Superior temporal gyrus (tissue), 1 donor: ENCODE results near the gene AKTIP.

Source experiments
- DNase-seq: peaks from one replicate; pipeline ENCODE4 v3.0.0-alpha.2; 2016; ENCODE audit errors: extremely low spot score

AKTIP gene

DNA sequence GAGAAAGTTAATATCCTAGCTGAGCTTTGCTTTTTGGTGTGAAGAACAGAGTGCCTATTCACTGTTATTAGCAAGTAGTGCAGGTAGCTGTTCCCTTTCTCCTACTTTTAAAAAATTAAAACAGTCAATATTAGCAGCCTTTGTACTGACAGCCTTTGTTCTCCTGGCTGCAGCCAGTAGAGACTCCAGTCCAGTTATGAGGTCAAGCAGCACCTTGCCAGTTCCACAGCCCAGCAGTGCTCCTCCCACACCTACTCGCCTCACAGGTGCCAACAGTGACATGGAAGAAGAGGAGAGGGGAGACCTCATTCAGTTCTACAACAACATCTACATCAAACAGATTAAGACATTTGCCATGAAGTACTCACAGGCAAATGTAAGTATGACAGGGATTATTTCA lies 22.6 kb downstream of the AKTIP start:
- no peak for DNase-seq

DNA sequence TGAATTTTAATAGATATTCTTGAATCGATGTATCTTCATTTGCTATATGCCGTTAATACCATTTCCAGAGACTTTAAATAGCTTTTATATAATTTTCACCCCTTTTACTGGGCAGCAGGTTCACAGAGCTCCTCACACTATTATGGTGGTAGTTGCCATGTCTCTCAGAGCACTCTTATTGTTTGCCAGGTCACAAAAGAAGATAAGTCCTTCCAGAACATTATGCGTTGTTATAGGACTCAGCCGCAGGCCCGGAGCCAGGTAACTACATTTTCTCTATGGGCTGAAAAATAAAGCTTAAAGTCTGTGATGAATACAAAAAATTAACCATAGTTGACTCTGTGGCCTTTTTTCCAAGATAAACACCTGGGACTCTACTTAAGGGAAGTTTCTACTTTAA lies 24.0 kb downstream of the AKTIP start:
- no peak for DNase-seq

DNA sequence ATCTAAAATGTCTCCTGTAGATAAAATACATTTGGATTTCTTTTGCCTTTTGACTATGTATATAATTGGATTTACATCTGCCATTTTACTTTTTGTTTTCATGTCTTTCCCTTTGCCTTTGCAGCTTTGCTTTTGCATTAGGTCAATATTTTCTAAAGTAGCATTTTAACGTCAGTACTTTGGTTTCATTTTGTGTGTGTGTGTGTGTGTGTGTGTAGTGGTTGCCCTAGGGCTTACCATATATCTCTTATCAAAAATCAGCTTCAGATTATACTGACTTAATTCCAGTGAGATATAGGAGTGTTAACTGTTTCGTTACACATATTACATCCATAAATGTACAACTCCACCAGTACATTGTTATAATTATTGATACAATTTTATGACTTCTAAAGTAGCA lies 26.1 kb downstream of the AKTIP start:
- no peak for DNase-seq

DNA sequence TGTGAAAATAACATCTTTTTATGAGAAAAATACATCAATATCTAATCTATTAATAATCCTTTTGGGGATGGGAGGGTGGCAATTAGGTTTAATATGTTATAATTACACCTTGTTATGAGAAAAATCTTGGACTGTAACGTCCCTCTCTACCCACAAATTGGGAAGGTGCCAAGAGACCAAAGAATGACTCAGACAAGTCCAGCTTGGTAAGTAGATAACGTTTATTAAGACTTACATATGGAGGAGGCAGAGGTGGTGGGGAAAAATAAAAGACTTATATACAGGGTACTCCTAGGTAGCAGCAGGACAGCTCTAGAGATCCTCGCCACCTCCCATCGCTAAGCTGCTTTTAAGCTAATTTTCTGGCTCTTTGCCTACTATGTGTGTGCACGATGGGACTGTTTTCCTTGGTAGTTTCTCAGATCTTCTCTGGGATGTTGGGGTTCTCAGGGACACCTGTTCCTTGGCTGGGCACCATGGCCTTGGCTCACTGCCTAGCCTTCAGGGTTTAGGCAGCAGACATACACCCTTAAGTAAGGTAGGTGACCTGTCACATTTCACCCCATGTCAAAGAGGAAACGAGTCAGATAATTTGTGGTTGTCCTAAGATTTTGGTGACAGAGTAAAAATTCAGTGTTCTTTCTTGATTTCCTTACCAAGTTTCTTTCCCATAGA lies 37.3 kb downstream of the AKTIP start:
- no peak for DNase-seq

DNA sequence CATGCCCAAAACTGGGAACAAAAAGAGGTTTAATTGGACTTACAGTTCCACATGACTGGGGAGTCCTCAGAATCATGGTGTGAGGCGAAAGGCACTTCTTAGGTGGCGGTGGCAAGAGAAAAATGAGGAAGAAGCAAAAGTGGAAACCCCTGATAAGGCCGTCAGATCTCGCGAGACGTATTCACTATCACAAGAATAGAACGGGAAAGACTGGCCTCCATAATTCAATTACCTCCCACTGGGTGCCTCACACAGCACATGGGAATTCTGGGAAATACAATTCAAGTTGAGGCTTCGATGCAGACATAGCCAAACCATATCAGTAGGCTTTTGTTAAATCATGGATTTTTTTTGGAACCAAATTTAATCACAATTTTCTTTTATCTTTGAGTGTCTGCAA lies 44.4 kb downstream of the AKTIP start:
- DNase-seq, result no peak

DNA sequence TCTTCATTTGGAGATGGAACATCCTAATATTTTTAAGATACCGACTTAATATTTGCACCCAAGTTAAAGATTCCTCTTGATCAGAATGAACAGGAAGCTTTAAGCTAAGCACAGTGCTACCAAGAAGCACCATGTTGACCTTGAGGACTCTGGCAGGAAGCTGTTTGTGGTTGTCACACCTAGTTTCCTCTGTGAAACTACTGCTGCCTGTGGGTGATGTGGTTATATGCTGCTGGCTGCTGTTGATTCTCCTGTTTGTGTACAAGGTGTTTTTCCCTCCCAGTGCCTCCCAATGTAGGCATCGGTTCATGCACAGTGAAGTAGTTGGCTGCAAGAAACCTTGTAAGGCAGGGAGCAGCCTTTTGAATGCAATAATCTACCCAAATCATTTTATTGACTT lies 45.3 kb downstream of the AKTIP start:
- no peak for DNase-seq

DNA sequence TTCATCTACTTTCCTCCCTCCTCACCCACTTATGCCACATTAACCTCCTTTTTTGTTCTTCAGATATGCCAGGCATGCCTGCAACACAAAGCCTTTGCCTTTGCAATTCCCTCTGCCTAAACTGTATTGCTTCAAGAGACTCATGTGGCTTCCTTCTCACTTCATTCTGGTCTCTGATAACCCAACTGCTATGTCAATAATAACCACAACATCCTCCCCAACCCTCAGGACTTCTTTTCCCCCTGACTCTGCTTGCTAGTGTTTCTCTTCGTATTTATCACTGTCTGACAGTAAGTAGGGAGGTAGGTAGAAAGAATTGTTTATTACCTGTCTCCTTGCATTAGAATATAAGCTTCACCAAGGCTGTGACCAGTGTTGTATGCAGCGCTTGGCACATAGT lies 46.4 kb downstream of the AKTIP start:
- DNase-seq, result no peak

DNA sequence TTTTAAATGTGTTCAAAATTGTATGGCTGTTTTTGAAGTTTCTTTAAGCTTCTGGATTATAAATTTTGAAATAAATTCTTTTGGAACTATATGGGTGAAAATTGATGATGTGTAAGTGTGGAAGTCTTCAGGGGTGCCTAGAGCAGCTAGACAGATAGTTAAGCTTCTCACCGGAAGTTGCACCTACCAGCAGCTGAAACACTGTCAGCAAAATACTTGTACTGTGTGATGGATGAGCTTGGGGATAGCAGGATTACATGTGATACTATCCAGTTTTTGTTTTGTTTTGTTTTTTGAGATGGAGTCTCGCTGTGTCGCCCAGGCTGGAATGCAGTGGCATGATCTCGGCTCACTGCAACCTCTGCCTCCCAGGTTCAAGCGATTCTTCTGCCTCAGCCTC lies 49.1 kb downstream of the AKTIP start:
- no peak for DNase-seq

DNA sequence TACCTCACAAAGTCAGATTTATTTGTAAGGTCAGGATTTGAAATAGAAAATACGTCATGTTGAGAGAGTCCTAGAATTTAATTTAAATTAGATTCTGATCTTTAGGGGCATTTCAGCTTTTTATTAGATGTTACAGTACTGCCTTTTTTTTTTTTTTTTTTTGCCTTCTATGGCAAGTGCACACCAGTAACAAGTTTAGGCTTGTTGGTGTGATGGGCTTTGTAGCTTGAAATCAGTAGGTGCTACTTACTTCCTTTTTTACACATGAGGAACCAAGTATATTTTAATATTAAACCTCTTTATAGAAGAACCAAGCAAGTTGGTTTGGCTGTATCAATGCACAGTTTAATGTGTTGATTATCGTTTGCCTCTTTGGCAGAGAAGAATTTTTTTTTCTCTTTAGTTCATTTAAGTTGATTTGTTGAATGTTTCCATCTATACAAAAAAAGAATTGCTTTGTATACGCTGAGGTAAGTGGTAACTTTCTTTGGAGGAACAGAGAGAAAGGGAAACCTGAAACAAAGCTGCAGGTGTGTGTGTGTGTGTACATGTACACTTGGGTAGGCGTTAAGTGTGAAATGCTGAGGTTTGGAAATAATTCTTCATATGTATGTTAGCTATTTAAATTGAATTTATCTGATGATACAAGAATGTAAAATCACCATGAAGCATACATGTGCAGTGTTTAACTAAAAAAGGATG lies 53.0 kb downstream of the AKTIP start:
- DNase-seq, result no peak

DNA sequence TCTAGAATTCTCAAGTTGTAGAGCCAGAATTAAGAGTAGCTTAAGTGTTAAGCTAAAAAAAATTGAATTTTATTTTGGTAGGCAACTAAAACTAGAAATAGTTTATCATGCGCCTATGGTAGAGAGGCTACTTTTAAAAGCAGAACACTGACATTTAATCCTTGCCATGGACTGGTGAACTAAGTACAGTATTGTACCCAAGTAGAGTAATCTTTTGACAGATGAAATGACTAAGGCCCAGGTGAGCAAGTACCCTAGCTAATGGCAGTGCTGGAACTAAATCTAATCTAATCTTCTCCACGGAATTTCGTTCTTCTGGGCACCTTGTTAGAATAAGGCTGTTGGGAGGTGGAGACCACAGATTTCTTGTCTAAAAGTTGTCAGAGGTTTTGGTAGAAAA lies 56.9 kb downstream of the AKTIP start:
- no peak for DNase-seq

DNA sequence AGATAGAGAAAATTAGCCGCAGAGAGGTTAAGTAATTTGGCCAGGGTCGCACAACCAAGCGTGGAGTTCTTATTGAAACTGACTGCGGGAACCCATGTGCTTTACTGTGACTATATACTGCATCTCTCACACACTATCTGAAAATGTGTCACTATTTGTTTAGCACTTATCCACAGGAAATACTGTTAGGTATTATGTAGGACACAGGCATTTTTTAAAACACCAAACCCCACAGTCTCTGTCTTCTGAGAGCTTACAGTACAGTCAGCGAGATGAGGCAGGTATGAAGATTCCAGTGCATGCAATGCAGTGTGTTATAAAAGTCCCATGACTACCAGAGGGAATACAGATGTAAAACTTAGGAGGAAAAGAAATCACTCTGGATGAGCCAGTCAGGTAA lies 57.5 kb downstream of the AKTIP start:
- no peak for DNase-seq
